Liver (tissue), 3 donors: ENCODE measurements around the gene PDE2A.

ENCODE experiments used
- ATF3 ChIP-seq: IDR thresholded peaks from 2 replicates; pipeline ENCODE4 v1.6.1; 2016; ENCODE audit warnings: antibody characterized with exemption
- CTCF ChIP-seq: fragments of 150-350 bp; IDR thresholded peaks from 2 replicates; pipeline ENCODE4 v1.5.1; 2017; ENCODE audit warnings: improper control_type of control experiment, low read depth, low read length; ENCODE audit not compliant: missing input control
- EGR1 ChIP-seq, 2 donors: IDR thresholded peaks; 2 replicates each; pipeline ENCODE4 v1.6.1; 2016 to 2018; ENCODE audit warnings: antibody characterized with exemption in 2 of 2, low read depth in 2 of 2
- FOXA1 ChIP-seq: IDR thresholded peaks from 2 replicates; pipeline ENCODE4 v1.6.1; 2016; ENCODE audit warnings: antibody characterized with exemption
- HNF4G ChIP-seq: IDR thresholded peaks from 2 replicates; pipeline ENCODE4 v1.6.1; 2016; ENCODE audit warnings: antibody characterized with exemption
- JUND ChIP-seq, 2 donors: IDR thresholded peaks; 2 replicates each; pipeline ENCODE4 v1.6.1; 2016; ENCODE audit warnings: antibody characterized with exemption in 2 of 2
- MAX ChIP-seq: IDR thresholded peaks from 2 replicates; pipeline ENCODE4 v1.6.1; 2016; ENCODE audit warnings: antibody characterized with exemption
- REST ChIP-seq: IDR thresholded peaks from 2 replicates; pipeline ENCODE4 v1.6.1; 2016; ENCODE audit warnings: antibody characterized with exemption, mild to moderate bottlenecking
- SP1 ChIP-seq: IDR thresholded peaks from 2 replicates; pipeline ENCODE4 v1.6.1; 2018; ENCODE audit warnings: antibody characterized with exemption, mild to moderate bottlenecking
- donor health status: healthy.
- donor health status: healthy.

- TF ChIP-seq CTCF (peak; percentile 81), ATF3 (no peak), REST (no peak), FOXA1 (no peak), EGR1 (IDR thresholded peaks at IDR 0.05; ENCODE audit: low read depth in 2 of 2) (no peak), JUND (IDR thresholded peaks at IDR 0.05) (no peak), MAX (no peak), HNF4G (no peak), SP1 (no peak)
These were observed 9.6 kb upstream of the PDE2A start for GRCh38 chr11:72683782-72684200.
